HG03025 (cell line): Measurements from ENCODE around the gene TMEM125.

Experiments
- ATAC-seq: cut with Tn5 transposase; IDR thresholded peaks from one replicate; pipeline ENCODE4 v1.9.1; 2021; ENCODE audit warnings: mild to moderate bottlenecking, moderate library complexity; ENCODE audit not compliant: unreplicated experiment, low FRiP score

The TMEM125 gene

DNA sequence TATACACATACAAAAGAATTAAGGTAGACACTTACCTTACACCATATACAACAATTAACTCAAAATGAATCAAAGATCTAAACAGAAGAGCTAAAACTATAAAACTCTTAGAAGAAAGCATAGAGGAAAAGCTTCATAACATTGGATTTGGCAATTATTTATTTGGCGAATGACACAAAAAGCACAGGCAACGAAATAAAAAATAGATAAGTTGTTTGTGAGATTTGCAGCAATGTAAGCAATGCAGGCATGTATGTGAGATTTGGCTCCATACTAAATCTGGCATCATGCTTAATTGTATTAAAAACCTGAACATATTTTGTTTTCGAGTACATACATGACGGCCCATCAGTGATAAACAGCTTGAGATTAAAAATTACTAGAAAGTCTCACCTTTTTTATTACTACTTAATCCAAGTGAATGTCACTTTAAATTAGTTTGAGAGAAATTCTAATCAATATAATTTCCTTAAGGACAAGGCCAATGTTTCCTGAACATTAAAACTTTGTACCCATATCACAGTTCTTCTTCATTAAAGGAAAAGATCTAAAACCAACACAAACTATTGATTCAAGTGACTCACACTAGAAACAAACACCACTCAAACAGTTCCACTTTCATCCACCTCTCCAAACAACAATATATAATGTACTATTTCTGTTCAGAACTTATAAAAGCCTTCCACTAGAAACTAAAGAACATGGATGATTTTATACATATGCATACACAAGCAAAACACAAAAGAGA is 23.1 kb upstream of the TMEM125 start:
- no peak for ATAC-seq

DNA sequence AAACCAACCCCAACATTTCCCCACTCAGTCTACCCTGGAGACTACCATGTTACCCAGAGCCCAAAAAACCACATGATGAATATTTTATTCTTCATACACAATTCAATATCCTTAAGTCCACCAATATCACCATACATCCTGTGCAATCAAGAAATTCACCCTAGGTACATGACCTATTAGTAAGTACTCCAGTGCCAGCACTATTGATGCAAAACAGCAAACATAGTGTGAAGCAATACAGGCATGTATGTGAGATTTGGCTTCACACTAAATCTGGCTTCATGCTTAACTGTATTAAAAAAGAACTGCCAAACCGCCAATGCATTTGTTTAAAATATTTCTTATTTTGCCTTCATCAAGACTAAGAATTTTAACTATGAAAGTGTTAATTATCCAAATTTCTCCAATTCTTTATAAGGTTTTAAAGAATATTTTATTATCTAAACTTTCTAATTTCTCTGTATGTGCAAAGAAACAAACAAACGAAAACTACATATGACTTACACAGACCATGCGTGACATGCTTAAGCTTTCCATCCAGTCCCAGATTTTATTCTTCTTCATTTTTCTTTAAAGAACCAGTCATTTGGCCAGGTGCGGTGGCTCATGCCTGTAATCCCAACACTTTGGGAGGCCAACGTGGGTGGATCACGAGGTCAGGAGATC is 22.4 kb upstream of the TMEM125 start:
- ATAC-seq = no peak

DNA sequence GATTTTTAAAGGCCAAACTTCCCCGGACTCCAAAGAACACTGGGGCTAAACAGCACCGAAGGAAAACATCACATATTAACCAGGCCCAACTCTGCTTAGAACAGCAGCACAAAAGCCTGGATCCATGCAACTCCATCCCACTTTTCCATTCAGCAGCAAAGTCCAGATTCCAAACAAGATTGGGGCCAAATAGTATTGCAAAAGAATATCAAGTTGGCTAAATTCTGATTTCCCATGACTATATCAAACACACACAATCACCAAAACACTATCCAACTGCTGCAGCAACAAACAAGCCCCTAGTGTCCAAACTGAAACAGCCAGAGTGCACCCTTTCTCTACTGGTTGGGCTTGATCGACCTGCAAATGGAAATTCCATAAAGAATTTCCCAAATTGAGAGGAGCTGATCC is 19.4 kb upstream of the TMEM125 start:
- no peak for ATAC-seq

DNA sequence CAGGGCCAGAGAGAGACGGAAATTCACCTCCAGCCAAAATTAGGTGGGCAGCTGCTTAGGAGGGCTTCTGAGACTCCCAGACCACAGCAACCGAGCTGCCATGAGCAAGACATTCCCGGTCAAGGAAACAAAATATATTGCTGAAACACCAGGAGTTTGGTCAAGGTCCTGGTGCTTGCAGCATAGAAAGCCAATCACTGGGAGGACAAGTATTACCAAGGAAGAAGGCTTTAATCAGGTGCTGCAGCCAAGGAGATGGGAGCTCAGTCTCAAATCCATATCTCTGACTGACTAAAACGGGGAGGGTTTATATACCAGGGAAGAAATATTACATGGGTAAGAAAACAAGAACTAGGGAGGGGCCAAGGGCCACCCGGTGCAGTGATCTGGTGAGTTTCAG is 18.8 kb upstream of the TMEM125 start:
- ATAC-seq = no peak

DNA sequence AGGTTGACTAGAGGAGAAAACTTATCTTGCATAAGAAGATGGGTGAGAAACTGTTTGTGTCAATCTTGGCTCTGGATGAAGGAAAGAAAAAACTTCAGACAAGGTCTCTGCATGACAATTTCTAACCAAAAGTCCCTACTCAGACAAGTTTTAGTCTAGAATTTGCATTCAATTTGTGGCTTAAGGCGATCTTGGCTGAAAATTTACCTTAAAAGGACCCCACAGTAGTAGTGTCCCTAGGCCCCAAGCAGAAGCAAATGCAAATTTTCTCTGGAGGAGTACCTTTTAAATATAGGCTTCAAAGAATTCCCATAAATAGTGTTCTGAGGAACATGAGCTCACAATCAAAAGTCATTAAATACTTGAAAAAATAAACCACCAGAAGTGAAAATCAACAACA is 17.6 kb upstream of the TMEM125 start:
- ATAC-seq = no peak

DNA sequence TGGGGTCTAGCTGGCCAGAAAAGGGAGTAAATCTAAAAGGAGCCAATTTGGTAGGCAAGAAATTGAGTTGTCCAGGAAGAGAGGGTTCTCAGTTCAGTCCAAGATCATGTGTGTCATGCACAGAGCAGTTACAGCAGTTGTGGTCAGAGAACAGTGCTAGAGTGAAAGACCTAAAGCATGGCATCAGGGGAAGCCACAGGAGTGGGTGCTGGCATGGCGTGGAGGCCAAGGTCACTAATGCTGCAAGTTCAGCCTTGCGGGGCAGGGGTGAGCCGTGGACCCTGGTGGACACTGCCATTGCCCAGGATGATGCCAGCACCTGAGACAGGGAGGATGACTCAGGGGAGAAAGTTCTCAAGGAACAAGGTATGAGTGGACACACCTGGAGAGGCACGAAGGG is 16.6 kb upstream of the TMEM125 start:
- no peak for ATAC-seq

DNA sequence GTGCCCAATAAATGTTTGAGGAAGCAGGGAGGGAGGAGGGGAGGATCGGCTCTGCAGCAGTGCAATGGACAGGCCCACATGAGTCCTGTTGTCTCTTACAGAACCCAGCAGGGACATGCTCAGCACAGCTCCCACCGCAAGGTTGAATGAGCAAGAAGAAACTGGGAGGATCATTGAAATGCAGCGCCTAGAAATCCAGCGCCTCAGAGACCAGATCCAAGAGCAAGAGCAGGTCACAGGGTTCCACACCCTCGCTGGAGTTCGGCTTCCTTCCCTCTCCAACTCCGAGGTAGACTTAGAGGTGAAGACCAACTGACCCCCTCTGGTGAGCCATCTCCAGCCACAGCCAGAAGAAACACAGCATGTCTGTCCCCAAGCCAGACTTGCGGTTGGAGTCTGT is 15.9 kb upstream of the TMEM125 start:
- ATAC-seq = no peak

DNA sequence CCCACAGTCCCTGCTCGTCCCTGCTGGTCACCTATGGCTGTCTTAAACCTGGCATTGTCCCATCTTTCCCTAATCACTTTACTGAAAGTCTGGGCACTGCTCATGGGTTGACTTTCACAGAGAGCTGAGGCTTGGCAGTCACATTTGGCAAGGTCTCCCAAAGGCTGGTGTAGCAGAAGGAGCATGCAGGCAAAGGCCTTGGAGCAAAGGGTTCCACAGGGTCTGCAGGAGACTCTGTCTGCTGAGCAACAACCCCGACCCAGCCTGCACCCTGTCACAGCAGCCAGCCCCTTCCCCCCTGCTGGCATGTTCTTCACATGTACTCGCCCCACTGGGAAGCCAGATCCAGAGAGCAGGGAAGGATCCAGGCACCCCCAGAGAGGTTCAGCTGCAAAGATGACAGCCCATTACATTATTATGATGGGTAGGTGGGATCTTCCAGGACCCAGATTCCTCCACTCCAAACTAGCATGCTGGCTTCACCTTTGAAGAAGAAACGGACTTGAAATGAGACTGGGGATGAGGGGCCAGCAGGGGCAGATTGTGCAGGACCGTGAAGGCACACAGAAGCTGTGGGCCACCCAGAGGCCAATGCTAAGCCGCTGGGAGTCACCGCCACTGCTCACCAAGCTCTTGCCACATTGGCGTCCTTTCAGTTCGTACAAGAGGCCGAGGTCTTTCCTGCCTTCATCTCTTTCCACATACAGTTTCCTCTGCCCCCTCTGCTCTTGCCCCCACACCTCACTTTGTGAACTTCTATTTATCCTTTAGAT is 14.2 kb upstream of the TMEM125 start:
- no peak for ATAC-seq

DNA sequence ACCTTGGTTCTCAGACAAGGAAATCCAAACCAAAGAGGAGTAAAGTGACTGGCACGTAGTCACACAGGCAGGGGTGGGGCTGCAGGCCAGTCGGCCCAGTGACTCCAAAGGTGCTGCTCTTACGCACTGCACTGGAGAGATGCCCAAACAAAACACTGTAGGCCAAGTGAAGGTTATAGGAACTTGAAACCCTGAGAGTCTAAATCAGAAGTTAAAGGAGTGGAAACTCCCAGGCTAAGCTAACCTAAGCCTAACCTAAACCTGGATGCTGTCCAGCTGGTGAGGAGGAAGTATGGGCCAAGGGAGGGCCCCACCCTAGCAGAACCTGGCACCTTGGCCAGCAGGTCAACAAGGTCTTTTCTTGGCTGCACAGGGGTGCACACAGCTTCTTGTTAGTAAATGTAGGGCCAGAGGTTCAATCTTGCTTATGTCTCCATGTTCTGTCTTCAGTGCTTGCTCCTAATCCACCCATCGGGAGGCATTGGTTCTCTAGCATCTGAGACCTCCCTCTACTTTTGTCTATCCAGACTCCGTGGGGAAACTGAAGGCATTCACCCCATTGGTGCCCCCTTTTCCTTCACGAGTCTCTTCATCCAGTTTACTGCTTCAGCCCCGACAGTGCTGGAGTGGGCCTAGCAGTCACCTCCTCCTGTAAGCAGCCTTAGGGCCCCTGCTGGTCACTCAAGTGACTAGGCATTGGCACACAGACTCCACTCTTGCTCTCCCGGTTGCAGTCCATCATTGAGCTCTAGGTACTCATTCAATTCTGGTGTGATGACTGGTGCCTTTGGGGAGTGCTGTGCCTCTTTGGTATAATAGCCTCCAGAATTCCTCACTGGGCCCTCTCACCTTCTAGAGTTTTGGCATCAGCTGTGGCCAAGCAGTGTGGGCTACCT is 12.9 kb upstream of the TMEM125 start:
- ATAC-seq = no peak

DNA sequence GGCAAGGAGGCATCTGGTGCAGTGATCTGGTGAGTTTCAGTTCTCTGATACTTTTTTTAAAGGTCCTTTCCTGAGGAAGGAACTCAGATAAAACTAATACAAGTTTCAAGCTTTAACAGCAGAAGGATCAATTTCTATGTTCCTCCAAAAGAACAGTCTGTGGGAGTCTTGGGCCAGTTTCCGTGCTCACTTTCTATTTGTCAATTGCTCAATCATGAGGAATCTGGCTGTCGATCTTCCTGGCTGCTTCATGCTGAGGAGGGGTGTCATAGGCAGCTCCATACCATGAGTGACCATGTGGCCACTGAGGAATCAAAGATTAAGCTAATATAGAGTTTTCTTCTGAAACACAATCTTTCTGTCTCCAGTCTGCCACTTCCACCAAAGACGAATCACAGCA is 11.4 kb upstream of the TMEM125 start:
- no peak for ATAC-seq

DNA sequence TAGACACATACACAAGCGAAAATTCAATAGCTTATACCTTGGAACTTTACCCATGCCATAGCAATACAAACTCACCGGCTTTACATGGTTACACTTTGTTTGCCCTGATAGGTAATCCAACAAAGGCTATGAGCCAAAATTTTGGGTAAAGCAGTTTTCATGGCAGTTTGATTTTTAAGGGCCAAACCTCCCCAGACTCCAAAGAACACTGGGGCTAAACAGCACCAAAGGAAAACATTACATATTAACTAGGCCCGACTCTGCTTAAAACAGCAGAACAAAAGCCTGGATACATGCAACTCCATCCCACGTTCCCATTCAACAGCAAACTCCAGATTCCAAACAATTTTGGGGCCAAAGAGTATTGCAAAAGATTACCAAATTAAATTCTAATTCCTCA is 4.4 kb upstream of the TMEM125 start:
- ATAC-seq = no peak

DNA sequence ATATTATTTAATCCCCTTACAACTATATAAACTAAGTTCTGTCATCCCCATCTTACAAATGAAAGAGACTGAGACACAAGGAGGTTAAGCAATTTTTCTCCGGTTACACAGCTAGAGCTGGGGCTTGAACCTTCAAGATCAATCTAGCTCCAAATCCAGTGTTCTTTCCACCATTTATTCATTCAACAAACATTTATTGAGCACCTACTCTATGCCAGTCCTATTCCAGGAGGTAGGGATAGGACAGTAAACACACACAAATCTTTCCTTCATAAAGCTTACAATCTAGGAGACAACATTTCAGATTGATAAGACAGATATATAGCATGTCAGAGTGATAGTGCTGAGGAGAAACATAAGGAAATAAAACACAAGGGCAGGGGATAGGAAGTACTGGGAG is 2.9 kb upstream of the TMEM125 start:
- ATAC-seq = no peak

DNA sequence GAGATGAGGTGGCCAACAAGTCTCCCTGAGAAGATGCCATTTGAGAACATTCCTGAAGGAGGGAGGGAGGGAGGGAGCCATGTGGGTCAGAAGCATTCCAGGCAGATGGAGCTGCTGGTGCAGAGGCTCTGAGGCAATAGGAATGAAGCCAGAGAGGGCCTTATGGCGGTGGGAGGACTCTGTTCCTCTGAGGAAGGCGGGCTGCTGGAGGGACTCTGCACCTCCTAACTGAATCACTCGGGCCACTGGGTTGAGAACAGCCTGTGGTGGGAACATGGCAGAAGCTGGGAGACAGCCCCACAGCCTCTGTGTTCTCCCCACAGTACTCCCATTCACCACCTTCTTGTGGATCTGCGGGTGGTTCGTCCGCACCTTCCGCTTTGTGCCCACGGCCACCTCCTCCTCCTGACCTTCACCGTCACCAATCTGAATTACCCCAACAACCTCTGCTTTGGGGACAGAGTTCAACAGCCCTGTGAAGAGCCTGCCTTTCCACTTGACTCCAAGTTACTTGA is 2.4 kb upstream of the TMEM125 start:
- no peak for ATAC-seq

DNA sequence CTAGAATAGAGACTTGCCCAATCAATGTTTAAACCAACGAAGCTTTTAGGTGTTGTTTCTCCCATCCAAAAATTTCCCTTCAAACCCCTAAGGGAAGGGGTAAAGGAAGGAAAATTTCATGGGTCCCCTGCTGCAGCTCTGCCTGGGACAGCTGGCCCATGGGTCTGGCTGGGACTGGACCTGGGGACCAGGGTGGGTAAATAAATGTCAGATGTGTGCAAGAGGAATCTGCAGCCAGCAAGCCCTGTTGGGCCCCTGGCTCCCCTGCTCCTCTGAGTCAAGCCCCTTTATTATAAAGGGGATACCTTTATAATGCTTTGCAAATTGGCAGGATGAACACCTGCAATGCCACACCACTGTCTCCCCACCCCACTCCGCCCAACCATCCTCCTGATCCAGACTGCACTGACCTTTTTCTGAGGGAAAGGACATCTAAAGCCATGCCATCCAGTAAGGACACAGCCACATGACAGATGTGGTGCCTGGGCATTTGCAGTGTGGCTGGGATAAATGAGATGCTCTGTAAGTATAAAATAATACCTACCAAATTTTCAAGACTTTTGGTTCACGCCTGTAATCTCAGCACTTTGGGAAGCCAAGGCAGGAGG is 1.9 kb upstream of the TMEM125 start:
- no peak for ATAC-seq

DNA sequence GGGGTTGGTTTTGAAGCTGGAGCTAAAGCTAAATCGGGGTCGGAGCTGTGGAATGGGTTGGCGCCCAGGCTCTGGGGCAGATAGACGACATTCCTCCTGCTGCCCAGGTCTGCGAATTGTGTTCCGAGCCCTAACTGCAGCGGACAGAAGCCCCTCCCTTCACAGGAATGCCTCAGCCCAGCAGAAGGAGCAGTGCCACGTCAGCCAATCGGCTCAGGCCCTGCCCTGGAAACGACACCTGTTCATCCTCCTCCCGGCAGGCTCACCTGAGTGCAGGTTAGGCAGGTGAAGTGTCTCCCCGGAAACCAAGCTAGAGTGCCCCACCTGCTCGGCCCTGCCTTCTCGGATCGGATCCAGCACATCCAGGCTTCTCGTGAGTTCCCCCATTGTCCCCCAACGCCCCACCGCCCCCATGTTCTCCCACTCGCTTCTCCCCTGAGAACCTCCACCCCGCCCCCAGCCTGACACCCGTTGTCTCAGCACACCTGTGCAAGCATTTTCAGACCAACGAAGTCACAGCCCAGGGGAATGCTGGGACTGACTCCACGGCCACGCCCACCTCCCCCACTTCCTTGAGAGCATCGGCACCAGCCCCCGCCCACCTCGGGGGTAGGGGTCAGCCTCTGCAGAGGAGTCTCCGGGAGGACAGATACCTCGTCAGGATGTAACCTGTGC is 775 bp downstream of the TMEM125 start:
- ATAC-seq = no peak

DNA sequence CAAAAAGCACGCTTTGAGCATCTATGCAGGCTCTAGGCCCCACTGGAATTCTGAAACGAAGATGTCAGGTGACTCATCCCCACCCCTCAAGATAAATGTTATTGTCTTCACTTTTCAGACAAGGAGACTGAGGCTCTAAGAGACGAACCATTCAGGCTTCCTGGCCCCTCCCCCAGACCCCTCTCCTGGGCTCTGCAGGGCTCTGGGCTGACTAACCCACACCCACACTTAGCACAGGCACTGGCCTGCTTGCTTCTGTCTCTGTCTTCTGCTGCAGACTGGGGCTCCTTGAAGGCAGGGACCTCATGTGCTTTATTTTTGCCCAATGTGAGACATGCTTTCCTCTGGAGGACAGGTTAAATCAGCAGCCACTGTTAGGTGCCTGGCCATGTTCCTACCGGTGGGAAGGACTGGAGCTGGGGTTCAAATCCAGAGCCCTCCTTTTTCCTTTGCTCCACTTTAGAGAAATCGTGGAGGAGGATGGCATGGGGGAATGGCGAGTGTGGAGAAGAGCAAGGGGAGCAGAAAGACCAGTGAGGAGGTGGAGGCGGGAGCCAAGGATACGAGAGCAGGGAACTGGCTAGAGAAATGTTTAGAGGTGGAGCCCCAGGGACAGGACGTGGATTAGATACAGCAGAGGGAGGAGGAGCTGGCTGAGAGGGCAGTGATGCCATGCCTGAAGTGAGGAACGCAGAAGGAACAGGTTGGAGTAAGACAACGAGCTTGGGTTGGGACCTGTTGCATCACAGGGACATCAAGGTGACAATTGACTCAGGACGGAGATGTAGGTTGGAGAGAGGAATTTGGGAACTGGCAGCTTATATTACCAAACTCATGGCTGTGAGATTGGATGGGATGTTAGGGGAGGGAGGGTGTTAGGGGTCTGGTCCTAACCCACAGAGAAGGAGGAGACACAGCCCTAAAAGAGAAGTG is 1.7 kb downstream of the TMEM125 start:
- no peak for ATAC-seq

DNA sequence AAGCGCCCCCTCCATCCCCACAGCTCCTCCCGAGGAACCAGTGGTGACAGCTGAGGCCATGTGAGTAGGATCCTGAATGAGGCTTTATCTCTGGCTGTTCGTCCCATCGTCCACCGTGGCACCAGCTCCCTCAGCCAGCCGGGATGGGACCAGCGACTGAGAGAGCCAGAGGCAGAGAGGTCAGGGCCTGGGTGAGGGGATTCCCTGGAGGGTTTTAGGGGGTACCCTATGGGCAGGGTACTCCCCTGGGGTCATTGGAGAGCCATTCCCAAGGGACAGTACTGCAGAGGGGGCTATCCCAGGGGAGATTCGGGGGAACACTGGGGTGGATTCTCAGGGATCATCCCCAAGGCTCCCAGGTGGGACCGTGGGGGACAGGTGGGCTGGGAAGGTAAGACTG is 2.4 kb downstream of the TMEM125 start:
- no peak for ATAC-seq
